ENCODE data around the gene CTNND2.

CTNND2 gene

GRCh38 chr5:11172484-11172883, 731.8 kb downstream of the CTNND2 start:
- no peak for DNase-seq (ENCODE audit: low read depth)

- no peak for DNase-seq (ENCODE audit: low read depth)
Observed at GRCh38 chr5:11171236-11171635, 733.0 kb downstream of the CTNND2 start.

- no peak for DNase-seq (ENCODE audit: low read depth)
Observed at GRCh38 chr5:11166923-11167322, 737.3 kb downstream of the CTNND2 start.

- DNase-seq (ENCODE audit: low read depth) = no peak
Observed at GRCh38 chr5:11164531-11165294, 739.5 kb downstream of the CTNND2 start.

GRCh38 chr5:11157132-11157531, 747.1 kb downstream of the CTNND2 start:
- DNase-seq (ENCODE audit: low read depth) = no peak

GRCh38 chr5:11153670-11154382, 750.4 kb downstream of the CTNND2 start:
- no peak for DNase-seq (ENCODE audit: low read depth)

- no peak for DNase-seq (ENCODE audit: low read depth)
Observed at GRCh38 chr5:11152368-11152767, 751.9 kb downstream of the CTNND2 start.

GRCh38 chr5:11150976-11151375, 753.3 kb downstream of the CTNND2 start:
- DNase-seq (ENCODE audit: low read depth) = no peak

GRCh38 chr5:11148810-11149539, 755.3 kb downstream of the CTNND2 start:
- DNase-seq (ENCODE audit: low read depth) = no peak

- DNase-seq (ENCODE audit: low read depth) = no peak
Observed at GRCh38 chr5:11146171-11146570, 758.1 kb downstream of the CTNND2 start.

- no peak for DNase-seq (ENCODE audit: low read depth)
Observed at GRCh38 chr5:11143456-11144267, 760.6 kb downstream of the CTNND2 start.

- DNase-seq (ENCODE audit: low read depth) = no peak
Observed at GRCh38 chr5:11139217-11139865, 764.9 kb downstream of the CTNND2 start.

GRCh38 chr5:11130131-11130530, 774.1 kb downstream of the CTNND2 start:
- DNase-seq (ENCODE audit: low read depth) = no peak

GRCh38 chr5:11128021-11128420, 776.2 kb downstream of the CTNND2 start:
- DNase-seq (ENCODE audit: low read depth) = no peak

GRCh38 chr5:11126844-11127243, 777.4 kb downstream of the CTNND2 start:
- DNase-seq (ENCODE audit: low read depth) = no peak

GRCh38 chr5:11121885-11122284, 782.4 kb downstream of the CTNND2 start:
- DNase-seq (ENCODE audit: low read depth) = no peak

- no peak for DNase-seq (ENCODE audit: low read depth)
Observed at GRCh38 chr5:11110128-11110527, 794.1 kb downstream of the CTNND2 start.

GRCh38 chr5:11105696-11106095, 798.5 kb downstream of the CTNND2 start:
- DNase-seq (ENCODE audit: low read depth) = no peak

- DNase-seq (ENCODE audit: low read depth) = no peak
Observed at GRCh38 chr5:11104651-11105112, 799.6 kb downstream of the CTNND2 start.

GRCh38 chr5:11104210-11104609, 800.0 kb downstream of the CTNND2 start:
- DNase-seq (ENCODE audit: low read depth) = no peak

- DNase-seq (ENCODE audit: low read depth) = no peak
Observed at GRCh38 chr5:11084111-11084510, 820.1 kb downstream of the CTNND2 start.

All from stimulated activated CD4-positive, alpha-beta T cell treated with anti-CD3 and anti-CD28 coated beads, Interleukin-2, amount 100 ng/mL, for 4 hours (primary cell).